Measurements from ENCODE around the gene SPON1.

SPON1 gene

DNA sequence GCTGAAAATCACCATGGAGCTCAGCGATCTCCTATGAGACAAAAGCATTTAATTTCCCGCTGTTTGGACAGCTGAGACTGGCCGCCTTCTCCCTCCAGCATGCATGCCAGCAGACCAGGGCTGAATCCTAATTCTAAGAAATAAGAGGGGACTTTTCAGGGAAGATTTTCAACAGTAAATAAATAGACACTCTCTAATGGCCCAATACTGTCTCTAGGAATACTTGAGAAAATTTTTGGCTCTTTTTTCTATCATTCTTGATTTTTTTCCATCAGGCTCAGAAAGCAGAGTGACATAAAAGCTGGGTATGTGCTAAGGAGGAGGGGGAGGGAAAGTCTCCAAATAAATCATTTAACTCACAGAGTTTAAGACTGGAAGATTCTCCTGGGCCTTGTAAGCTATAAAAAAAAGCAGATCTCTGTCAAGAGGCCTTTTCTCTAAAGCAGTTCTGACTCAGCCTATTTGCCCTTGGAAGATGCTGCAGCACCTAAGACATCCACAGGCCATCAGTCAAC is 17.6 kb upstream of the SPON1 start:
- no peak for DNase-seq

DNA sequence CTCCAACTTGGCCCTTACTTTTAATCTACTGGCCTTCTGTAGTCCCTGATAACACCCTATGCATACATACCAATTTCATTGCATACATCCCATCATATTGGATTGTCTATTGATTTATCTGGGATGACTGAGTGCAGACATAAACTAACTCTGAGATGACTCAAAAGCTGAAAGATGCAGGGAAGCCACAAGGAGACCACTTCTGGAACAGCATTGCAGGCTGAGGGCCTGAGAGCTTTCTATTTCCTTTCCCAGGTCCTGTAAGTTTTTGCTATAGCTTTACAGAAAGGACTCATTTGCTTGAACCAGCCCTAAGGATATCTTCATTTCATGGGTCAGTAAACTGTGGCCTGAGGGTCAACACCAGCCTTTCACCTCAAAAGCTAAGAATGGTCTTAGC is 15.1 kb upstream of the SPON1 start:
- DNase-seq = no peak

DNA sequence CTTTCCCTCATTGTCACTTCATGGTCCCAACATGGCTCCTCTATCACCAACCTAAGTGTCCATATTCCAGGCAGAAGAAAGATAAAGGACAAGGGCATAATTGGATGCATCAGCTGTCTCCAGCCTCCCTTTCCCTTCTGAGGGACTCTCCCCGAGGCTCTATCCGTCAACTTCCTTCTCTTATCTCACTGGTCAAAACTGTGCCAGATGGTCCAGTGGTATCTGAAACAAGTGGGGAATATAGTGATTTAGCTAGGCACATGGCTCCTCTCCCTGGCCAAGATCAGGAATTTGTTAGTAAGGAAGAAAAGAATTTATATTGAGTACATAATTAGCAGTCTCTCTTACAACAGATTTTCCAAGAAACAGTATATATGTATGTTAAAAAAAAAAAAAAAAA is 12.6 kb upstream of the SPON1 start:
- DNase-seq = no peak

DNA sequence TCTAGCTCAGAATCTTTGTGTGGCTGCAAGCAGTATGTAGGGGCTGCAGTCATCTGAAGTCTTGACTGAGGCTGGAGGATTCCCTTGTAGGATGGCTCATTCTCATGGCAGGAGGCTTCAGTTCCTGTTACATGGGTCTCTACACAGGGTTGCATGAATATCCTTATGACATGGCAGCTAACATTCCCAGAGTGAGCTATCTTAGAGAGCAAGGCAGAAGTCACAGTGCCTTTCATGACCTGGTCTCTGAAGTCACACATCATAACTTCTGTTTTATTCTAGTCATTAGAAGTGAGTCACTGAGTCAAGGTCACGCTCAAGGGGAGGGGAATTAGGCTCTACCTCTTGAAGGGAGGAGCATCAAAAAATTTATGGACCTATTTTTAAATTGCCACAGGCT is 10.3 kb upstream of the SPON1 start:
- DNase-seq = no peak

DNA sequence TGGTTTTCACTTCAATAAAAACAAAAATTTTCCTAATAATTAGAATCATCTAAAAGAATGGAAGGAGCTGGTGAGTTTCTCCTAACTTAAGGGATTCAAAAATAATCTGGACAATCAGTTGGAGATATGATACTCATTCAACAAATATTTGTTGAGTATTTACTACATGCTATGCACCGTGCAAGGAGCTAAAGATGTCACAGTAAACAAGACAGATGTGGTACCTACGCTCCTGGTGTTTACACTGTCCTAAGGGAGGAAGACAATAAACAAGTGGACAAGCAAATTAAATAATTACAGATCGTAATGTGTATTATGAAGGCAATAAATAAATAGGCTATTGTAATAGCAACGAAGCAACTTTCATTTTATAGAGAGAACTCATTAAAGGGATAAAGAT is 9.9 kb upstream of the SPON1 start:
- DNase-seq = no peak

GRCh38 chr11:13954591-13954990 is 7.9 kb upstream of the SPON1 start:
- DNase-seq = no peak

DNA sequence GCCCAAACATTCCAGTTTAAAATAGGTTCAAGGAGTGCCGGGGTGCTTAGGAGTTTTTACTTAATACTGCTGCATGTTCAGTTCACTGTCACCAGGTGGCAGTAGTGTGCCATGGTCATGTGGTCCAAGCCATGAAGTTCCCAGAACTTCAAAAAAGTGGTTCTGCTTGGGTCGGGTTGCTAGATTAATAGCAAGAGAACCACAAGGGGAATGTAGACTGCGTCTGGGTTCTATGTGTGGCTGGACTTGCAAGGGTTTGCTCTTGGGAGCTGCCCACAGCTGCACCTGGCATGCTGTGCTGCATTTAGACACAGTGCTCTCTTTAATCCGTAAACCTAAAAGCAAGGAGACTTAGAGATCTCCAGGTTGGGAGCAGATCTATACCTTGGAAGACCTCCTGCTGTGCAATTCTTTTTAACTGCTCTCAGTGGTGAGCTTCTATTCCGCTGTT is 6.5 kb upstream of the SPON1 start:
- peak; percentile 11 for DNase-seq

DNA sequence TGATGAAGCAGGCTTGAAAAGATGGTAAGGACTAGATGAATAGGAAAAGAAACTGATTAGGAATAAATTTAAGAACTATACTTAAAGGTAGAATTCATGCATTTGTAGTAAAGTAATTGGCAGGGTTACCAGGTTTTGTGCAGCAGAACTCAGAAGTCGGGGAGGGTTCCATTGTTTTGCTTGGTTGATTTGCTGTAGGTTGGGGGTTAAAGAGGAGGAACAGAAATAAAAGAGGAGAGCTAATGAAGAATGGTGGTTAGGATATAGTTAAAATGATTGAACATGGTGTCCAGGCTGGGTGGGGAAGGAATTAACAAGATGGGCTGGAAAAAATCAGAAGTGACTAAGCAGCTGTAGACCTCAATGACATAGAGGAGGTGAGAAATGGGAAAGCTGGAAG is 5.5 kb upstream of the SPON1 start:
- DNase-seq = no peak

DNA sequence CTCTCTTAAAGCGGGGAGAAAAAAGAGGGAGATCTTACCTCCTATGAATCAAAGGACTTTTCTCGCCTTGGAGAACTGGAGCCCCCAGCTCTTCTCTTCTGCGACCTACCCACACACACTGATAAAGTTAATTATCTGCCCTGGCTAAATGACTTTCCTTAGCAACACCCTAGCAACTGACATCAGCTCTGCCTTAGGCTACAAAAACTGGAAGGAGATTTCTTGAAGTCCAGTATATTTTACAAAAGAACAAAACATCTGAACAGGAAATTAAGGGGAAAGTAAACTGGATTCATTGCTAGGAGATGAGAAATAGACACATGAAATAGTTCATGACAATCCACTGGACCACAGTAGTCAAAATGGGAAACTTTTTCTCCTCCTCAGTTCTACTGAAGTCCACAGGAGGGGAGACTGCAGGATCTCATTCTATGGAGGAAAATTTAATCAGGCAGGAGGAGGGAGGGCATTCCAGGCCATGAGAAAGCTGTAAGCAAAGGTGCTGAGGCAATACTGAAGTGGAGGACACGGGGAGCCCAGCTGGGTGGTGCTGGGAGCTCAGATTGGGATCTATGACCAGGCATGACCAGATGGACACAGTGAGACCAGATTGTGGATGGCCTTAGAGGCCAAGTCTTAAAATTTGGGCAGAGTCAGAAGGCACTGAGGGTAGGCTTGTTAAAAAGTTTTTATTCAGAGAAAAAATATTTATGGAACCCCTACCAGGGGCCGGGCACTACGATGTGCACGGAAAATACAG is 3.7 kb upstream of the SPON1 start:
- no peak for DNase-seq

GRCh38 chr11:13962198-13962561 is 343 bp upstream of the SPON1 start:
- DNase-seq = no peak

GRCh38 chr11:13963169-13963948 is 836 bp downstream of the SPON1 start:
- no peak for DNase-seq

DNA sequence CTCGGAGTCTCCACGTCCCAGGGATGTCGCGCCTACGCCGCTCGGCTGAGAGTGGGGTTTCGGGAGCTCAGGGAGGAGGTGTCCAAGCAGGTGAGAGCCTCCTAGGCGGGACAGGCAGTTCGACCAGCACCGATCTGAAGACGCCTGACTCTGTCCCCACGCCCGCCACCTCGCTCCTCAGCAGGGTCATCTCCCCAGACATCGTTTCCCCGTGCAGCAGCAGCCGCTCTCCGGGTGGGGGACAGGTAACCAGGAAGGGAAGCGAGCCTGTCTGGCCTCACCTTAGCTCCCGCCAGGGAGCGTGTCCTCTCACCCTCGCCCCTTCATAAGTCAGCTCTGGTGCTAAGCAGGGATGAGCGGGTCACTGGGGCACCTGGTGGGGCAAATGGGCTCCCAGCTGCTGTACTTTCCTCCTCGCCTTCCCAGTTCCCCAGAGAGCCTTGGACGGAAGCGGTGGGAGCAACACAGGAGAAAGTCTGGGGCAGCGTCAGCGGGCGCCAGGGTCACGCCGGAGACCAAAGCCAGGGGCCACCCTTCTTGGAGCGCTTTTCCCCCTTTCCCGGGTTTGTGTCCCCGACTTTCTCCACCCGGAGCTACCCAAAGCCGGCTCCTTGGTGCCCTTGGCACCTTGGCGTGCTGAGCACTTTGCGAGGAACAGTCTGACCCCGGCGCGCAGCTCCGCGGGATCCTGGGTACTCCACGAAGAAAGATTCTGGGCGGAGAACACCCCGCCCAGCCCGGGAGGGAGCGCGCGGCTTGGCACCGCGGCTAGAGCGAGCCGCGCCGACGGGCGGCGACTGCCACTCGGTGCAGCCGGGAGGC is 1.6 kb downstream of the SPON1 start:
- no peak for DNase-seq

DNA sequence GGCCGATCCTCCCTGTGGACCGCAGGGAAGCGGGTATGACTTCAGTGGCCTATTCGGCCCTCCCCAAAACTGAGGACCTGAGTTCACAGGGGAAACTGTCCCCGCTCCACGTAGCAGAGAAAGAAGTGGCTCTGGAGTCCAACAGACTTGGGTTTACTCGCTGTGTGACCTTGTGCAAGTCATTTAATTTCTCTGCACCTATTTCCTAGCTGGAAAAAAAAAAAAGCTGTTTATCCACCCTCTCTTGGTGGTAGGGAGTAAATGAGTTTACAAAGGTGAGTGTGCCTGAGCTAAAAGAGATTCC is 2.2 kb downstream of the SPON1 start:
- no peak for DNase-seq

- no peak for DNase-seq
Measured at GRCh38 chr11:13965337-13965736, 2.8 kb downstream of the SPON1 start.

DNA sequence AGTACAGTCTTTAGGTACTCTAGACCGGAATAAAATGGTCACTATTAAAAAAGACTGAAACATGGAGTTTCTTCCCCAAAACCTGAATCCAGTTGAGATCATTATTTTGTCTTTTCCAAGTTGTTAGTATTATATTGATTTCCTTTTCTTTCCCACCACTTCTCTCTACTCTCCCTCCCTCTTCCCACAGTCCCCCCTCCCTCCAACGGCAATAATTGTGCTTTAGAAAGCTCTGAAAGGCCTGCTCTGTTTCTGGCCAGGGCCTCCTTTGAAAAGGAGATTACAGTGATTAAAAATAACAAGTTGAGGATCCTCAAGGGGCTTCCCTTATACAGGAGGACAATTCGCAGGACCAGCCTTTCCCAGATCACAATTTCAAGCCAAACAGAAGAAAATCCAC is 3.5 kb downstream of the SPON1 start:
- no peak for DNase-seq

DNA sequence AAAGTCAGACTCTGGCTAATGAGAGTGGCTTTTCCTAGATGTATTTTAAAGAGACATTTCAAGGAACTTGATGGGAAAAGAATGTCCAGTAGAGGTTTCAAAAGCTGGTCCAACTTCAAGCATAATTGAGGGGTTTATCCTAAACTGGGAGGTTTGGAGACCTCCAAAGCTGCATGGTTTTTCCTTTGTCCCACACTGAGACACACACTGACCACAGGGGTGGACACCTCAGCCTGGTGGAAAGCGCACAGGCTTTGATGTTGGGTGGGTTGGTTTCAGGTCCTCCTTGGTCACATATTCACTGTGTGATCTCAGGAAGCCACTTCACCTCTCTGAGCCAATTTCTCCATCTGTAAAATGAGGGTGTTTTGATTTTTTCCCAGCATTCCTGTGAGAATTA is 4.0 kb downstream of the SPON1 start:
- DNase-seq = no peak

DNA sequence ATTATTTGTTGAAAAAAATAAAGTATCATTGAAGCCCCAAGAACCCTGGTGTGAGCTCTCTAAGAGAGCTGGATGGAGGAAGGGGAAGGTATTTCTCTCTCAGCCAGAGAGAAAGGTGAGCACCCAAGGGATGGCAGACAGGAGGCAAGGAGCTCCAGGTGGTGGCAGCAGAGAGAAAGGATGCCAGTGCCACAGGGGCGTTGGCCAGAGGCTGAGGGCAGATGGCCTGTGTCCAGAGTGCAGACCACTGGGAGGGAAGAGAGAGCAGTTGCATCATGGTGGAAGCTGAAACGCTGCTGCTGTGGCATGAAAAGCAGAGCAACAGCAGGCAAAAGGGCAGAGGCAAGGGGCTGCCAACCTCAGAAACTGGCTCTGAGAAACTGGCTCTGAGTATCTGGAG is 8.5 kb downstream of the SPON1 start:
- no peak for DNase-seq

- no peak for DNase-seq
Measured at GRCh38 chr11:13972043-13972910, 9.8 kb downstream of the SPON1 start.

DNA sequence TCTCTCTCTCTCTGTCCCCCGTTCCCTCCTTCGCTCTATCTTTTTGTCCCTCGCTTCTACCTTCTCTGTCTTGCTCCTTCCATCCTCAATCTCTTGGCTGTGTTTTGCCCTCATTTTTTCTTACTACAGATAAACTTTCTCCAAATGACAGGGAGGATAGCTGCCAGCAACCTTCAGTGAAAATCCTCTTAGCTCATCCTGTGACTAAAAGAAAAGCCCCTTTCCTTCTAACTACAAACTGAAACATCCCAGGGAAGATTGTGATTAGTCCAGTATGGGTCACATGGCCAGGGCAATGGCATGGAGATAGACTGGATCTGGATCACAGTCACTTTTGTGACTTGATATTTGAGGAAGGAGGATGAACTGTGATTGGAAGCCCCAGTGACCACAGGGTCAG is 10.4 kb downstream of the SPON1 start:
- no peak for DNase-seq

DNA sequence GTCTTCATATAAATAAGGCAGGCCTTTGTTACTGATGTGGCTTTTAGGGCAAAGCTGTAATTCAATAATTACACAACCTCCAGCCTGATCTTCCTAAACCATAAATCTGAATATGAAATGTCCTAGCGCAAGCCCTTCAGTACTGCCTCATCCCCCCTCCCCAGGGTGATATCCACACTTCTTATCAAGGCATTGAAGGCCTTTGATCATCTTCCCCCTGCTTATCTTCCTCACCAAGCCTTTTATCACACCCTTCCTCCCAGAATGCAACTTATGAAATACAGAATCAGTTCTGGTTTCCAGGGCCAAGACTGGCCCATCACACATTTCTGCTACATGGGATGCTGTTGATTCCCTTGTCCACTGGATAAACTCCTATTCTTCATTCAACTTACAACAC is 12.1 kb downstream of the SPON1 start:
- no peak for DNase-seq

DNA sequence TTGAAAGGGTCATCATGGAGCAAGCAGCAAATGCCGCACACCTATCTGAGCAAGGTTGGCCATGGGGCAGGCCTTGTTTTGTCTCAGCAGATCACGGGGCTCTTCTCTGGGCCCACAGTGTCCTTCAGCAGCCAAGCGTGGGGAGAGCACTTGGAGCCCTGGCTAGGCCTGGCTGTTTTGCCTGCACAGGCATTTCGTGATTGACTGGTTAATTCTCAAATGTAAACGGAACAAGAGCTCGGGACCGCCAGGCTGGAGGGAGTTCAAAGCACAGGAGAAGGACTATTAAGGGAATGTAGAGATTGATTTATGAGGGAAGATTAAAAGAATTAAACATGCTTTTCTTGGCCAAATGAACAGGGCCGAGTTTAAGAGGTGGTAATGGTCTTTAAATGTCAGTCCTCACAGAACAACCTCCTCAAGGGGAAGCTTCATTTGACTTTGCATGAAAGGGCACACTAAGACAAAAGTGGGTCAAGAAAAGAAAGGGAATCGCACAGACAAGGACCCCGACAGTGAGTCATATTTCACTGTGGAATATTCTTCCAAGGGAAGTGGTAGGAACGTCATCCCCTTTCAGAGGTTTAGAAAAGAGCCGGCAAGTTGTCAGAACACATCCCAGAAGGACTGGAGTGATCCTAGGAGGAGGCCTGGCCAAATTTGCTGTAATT is 20.7 kb downstream of the SPON1 start:
- no peak for DNase-seq
